A549 (cell line): ENCODE results near the gene DCP2. TPM values are rescaled to one million over a fixed set of nuclear protein-coding genes. Genes with fewer than 3 reads are reported as not detected.

ENCODE experiments used
- ATAC-seq, 2 experiments: fragments of 200-7000 bp in 1 of 2; fragments of >200 bp in 1 of 2; cut with Nextera tagmentation in 1 of 2; cut with Tn5 transposase in 1 of 2; 3 replicates each; pipeline versions ENCODE4 v1.8.0 to v1.9.1; 2018 to 2020; ENCODE audit warnings: mild to moderate bottlenecking in 1 of 2, moderate library complexity in 1 of 2
- CTCF ChIA-PET: fragments of 300-600 bp; sonication (Branson Sonifier 250); formaldehyde crosslinking; extraction: SDS; loops from one replicate; lab custom pipeline; 2021; ENCODE audit warnings: antibody characterized with exemption, inconsistent platforms; lab: Yijun Ruan, JAX
- POLR2A ChIA-PET: fragments of 350-600 bp; formaldehyde crosslinking; extraction: SDS; loops from one replicate; lab custom pipeline; 2021; ENCODE audit warnings: antibody characterized with exemption, inconsistent platforms; lab: Yijun Ruan, JAX
- DNase-seq, 2 experiments: peaks; one replicate each; pipeline versions ENCODE4 v3.0.0 to v3.0.0-alpha.2; 2011 to 2016; ENCODE audit warnings: low read depth in 1 of 2, low spot score in 1 of 2
- FAIRE-seq: peaks from 2 replicates; lab custom pipeline; 2011; peaks lifted over from hg19 to GRCh38; lab: Jason Lieb, UNC
- H3K27ac ChIP-seq, 2 experiments: fragments of >200 bp; sonication (Bioruptor Twin); formaldehyde crosslinking; 3 replicates each; pipeline ENCODE4 v1.5.1; 2016 to 2017
- H3K4me1 ChIP-seq: fragments of >200 bp; sonication (Bioruptor Twin); formaldehyde crosslinking; 3 replicates; pipeline ENCODE4 v1.6.1; 2016
- H3K4me2 ChIP-seq: fragments of >200 bp; sonication (Bioruptor Twin); formaldehyde crosslinking; 3 replicates; pipeline ENCODE4 v1.6.1; 2016
- H3K4me3 ChIP-seq: fragments of >200 bp; sonication (Bioruptor Twin); formaldehyde crosslinking; 3 replicates; pipeline ENCODE4 v1.5.1; 2016
- H3K9me3 ChIP-seq: fragments of >200 bp; sonication (Bioruptor Twin); formaldehyde crosslinking; 3 replicates; pipeline ENCODE4 v1.6.1; 2016
- BHLHE40 ChIP-seq: IDR thresholded peaks from 2 replicates; pipeline ENCODE4 v1.6.1; 2012; ENCODE audit warnings: low read depth, low read length, inconsistent platforms
- CEBPB ChIP-seq, 2 experiments: fragments of >200 bp in 1 of 2; sonication (Bioruptor Twin) in 1 of 2; formaldehyde crosslinking in 1 of 2; IDR thresholded peaks; 2 replicates each; pipeline ENCODE4 v1.6.1; 2012 to 2016
- CHD2 ChIP-seq: fragments of 150-350 bp; IDR thresholded peaks from 2 replicates; pipeline ENCODE4 v1.6.1; 2014; ENCODE audit warnings: low read length; ENCODE audit not compliant: partially characterized antibody
- CHD4 ChIP-seq: fragments of 200-600 bp; sonication (generic); IDR thresholded peaks from 2 replicates; pipeline ENCODE4 v1.6.1; 2016; ENCODE audit warnings: antibody characterized with exemption, mild to moderate bottlenecking, borderline replicate concordance
- EHF ChIP-seq: fragments of 250-450 bp; sonication (Bioruptor Pico); IDR thresholded peaks from 2 replicates; pipeline ENCODE4 v1.5.0; 2020; ENCODE audit warnings: mild to moderate bottlenecking
- EHMT2 ChIP-seq: fragments of 200-600 bp; sonication (generic); IDR thresholded peaks from 2 replicates; pipeline ENCODE4 v1.6.1; 2016; ENCODE audit warnings: antibody characterized with exemption, low read depth, mild to moderate bottlenecking, moderate library complexity
- FOSB ChIP-seq: fragments of 250-450 bp; sonication (Bioruptor Pico); IDR thresholded peaks from 2 replicates; pipeline ENCODE4 v1.5.0; 2020; ENCODE audit warnings: mild to moderate bottlenecking, moderate library complexity
- FOXS1 ChIP-seq: fragments of 250-450 bp; sonication (Bioruptor Pico); IDR thresholded peaks from 2 replicates; pipeline ENCODE4 v1.5.0; 2020; ENCODE audit warnings: mild to moderate bottlenecking, moderate library complexity
- HEYL ChIP-seq: fragments of 250-450 bp; sonication (Bioruptor Pico); IDR thresholded peaks from 2 replicates; pipeline ENCODE4 v1.8.0; 2021; ENCODE audit warnings: mild to moderate bottlenecking, moderate library complexity
- HOXA7 ChIP-seq: fragments of 250-450 bp; sonication (Bioruptor Pico); IDR thresholded peaks from 2 replicates; pipeline ENCODE4 v1.5.0; 2020; ENCODE audit warnings: mild to moderate bottlenecking, moderate library complexity
- HOXB13 ChIP-seq: fragments of 250-450 bp; sonication (Bioruptor Pico); IDR thresholded peaks from 2 replicates; pipeline ENCODE4 v1.5.0; 2020; ENCODE audit warnings: low read depth, mild to moderate bottlenecking, moderate library complexity
- JUN ChIP-seq, 2 experiments: fragments of >200 bp; sonication (Bioruptor Twin); formaldehyde crosslinking; IDR thresholded peaks; 2 replicates in 1 of 2; 3 replicates in 1 of 2; pipeline ENCODE4 v1.6.1; 2016 to 2017
- JUNB ChIP-seq: fragments of >200 bp; sonication (Bioruptor Twin); formaldehyde crosslinking; IDR thresholded peaks from 2 replicates; pipeline ENCODE4 v1.6.1; 2016
- KDM5A ChIP-seq: fragments of 200-600 bp; sonication (generic); IDR thresholded peaks from 2 replicates; pipeline ENCODE4 v1.6.1; 2016; ENCODE audit warnings: antibody characterized with exemption, mild to moderate bottlenecking
- MAFK ChIP-seq: fragments of 450-650 bp; IDR thresholded peaks from 2 replicates; pipeline ENCODE4 v1.6.1; 2014; ENCODE audit not compliant: partially characterized antibody
- PHF8 ChIP-seq: fragments of 200-600 bp; sonication (generic); IDR thresholded peaks from 2 replicates; pipeline ENCODE4 v1.6.1; 2016; ENCODE audit warnings: low read depth, mild to moderate bottlenecking, antibody characterized with exemption, moderate library complexity, borderline replicate concordance
- RARB ChIP-seq: fragments of 250-450 bp; sonication (Bioruptor Pico); IDR thresholded peaks from 2 replicates; pipeline ENCODE4 v1.8.0; 2021; ENCODE audit warnings: mild to moderate bottlenecking, moderate library complexity
- RCOR1 ChIP-seq: fragments of 150-350 bp; IDR thresholded peaks from 2 replicates; pipeline ENCODE4 v1.6.1; 2014; ENCODE audit warnings: antibody characterized with exemption, low read length, low read depth
- RFX5 ChIP-seq: fragments of 450-650 bp; IDR thresholded peaks from 2 replicates; pipeline ENCODE4 v1.7.1; 2014; ENCODE audit warnings: antibody characterized with exemption, mild to moderate bottlenecking, moderate library complexity
- SREBF2 ChIP-seq: fragments of 450-650 bp; IDR thresholded peaks from 2 replicates; pipeline ENCODE4 v1.6.1; 2014; ENCODE audit warnings: mild to moderate bottlenecking, moderate library complexity
- TFCP2L1 ChIP-seq: fragments of 250-450 bp; sonication (Bioruptor Pico); IDR thresholded peaks from 2 replicates; pipeline ENCODE4 v1.5.0; 2021; ENCODE audit warnings: mild to moderate bottlenecking
- ZFP36 ChIP-seq: fragments of 450-650 bp; IDR thresholded peaks from 2 replicates; pipeline ENCODE4 v1.6.1; 2014; ENCODE audit warnings: borderline replicate concordance; ENCODE audit not compliant: partially characterized antibody
- ZNF302 ChIP-seq: fragments of 250-450 bp; sonication (Bioruptor Pico); IDR thresholded peaks from 2 replicates; pipeline ENCODE4 v1.9.0; 2021; ENCODE audit warnings: inconsistent platforms, mild to moderate bottlenecking, moderate library complexity
- ZSCAN20 ChIP-seq: fragments of 250-450 bp; sonication (Bioruptor Pico); IDR thresholded peaks from 2 replicates; pipeline ENCODE4 v1.8.0; 2022; ENCODE audit warnings: mild to moderate bottlenecking, moderate library complexity
- WGBS: methylation state at CpG from one replicate; pipeline ENCODE4 v1.1.6; 2017; ENCODE audit errors: missing lambda C conversion rate; 5-methylcytosine and 5-hydroxymethylcytosine counted together
- polyA plus RNA-seq, 4 experiments: library from polyadenylated mRNA; depleted of rRNA in 3 of 4; stranded (reverse); fragments of >200 nt; fragmentation: RNase III in 1 of 4; extraction: RNeasy Plus Mini Kit Qiagen cat#74134 plus additional on column Dnase treatment in 1 of 4; gene quantifications; 2 replicates in 3 of 4; 3 replicates in 1 of 4; pipeline ENCODE4 v1.2.3, GENCODE V29; 2011 to 2017
- TF ChIP-seq, protein P1 (sequence below): fragments of 250-450 bp; sonication (Bioruptor Pico); IDR thresholded peaks from 2 replicates; pipeline ENCODE4 v1.5.0; 2021; ENCODE audit warnings: mild to moderate bottlenecking, moderate library complexity, borderline replicate concordance
- TF ChIP-seq, protein P2 (sequence below): IDR thresholded peaks from 2 replicates; pipeline ENCODE4 v1.6.1; 2012

DCP2 gene
- polyA plus RNA-seq, 2 of the 4 experiments (the other 2 are of a cell fraction) = 7.2 to 16.1 TPM

DNA sequence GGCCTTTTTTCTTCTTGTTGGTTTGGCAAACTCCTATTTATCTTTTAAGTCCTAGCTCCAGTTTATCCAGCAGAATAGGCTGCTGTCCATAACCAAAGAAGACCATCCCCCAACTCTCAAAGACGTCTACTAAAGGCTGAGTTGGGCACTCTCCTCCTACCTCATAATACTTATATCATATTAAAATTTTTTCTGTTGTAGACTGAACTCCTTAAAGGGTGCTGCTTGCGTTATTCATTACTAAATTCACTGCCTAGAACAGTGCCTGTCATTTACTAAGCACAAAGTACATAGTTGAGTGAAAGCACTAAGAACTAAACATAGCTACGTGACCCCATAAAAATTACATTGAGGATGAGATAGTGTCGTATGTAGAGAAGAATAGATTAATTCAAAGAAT lies 21.7 kb downstream of the DCP2 start:
- ATAC-seq (no peak), DNase-seq (no peak), FAIRE-seq (no peak)
- Histone ChIP-seq H3K4me1 (no peaks in the 10 kb centered on the region), H3K27ac (no peak overlapping the region), H3K9me3 (no peaks in the 10 kb centered on the region), H3K4me2 (no peak overlapping the region), H3K4me3 (no peak overlapping the region)
- POLR2A ChIA-PET = no interaction called here
- TF ChIP-seq EHMT2 (no peak), CHD4 (no peak), HOXB13 (no peak), KDM5A (no peak), RFX5 (no peak), TFCP2L1 (CRISPR knock-in tag) (no peak), ZFP36 (no peak), PHF8 (no peak), CHD2 (no peak)
- CTCF ChIA-PET = interaction anchor here (1.1 to 3.2 kb wide), 3 partner anchors 9 to 513 kb away, joined by 3 to 18 read pairs (median 15); no protein-coding TSS in a partner anchor
- 86% methylated on average over 4 of the region's 4 CpGs for WGBS

DNA sequence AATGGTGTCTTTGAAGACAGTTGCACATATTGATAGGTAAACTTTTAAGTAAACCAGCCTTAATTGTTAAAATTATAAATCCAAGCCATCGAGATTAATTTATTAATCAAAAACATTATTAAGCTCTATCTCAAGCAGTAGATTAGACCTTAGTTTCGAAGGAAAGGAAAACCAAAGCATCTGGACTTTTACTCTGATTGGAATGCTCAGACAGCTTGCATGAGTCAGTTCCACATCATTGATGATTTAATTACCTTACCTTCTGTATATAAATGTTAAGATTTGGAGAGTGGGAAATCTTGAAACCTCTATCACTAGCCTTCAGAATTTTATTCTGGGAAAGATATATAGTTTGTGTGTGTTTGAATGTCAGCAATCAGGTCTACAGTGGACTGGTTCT lies 23.9 kb downstream of the DCP2 start:
- 91% methylated on average over 2 of the region's 2 CpGs for WGBS
- Histone ChIP-seq H3K27ac (no peak overlapping the region), H3K4me3 (no peak overlapping the region), H3K9me3 (no peaks in the 10 kb centered on the region), H3K4me2 (no peak overlapping the region), H3K4me1 (peaks cover 14% of the 10 kb centered on the region)
- POLR2A ChIA-PET = no interaction called here
- ATAC-seq (no peak), FAIRE-seq (no peak), DNase-seq (no peak)
- CTCF ChIA-PET = no interaction called here
- no peak for TF ChIP-seq JUN (IDR thresholded peaks at IDR 0.05)
- TF ChIP-seq, protein P1, sequence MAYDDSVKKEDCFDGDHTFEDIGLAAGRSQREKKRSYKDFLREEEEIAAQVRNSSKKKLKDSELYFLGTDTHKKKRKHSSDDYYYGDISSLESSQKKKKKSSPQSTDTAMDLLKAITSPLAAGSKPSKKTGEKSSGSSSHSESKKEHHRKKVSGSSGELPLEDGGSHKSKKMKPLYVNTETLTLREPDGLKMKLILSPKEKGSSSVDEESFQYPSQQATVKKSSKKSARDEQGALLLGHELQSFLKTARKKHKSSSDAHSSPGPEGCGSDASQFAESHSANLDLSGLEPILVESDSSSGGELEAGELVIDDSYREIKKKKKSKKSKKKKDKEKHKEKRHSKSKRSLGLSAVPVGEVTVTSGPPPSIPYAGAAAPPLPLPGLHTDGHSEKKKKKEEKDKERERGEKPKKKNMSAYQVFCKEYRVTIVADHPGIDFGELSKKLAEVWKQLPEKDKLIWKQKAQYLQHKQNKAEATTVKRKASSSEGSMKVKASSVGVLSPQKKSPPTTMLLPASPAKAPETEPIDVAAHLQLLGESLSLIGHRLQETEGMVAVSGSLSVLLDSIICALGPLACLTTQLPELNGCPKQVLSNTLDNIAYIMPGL (CRISPR knock-in tag) = no peak
- TF ChIP-seq HOXA7 (CRISPR knock-in tag) = no peak
- TF ChIP-seq, protein P2, sequence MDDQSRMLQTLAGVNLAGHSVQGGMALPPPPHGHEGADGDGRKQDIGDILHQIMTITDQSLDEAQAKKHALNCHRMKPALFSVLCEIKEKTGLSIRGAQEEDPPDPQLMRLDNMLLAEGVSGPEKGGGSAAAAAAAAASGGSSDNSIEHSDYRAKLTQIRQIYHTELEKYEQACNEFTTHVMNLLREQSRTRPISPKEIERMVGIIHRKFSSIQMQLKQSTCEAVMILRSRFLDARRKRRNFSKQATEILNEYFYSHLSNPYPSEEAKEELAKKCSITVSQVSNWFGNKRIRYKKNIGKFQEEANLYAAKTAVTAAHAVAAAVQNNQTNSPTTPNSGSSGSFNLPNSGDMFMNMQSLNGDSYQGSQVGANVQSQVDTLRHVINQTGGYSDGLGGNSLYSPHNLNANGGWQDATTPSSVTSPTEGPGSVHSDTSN = no peak
- TF ChIP-seq CHD4 = no peak
- TF ChIP-seq ZSCAN20 (CRISPR knock-in tag) = no peak
- TF ChIP-seq PHF8 = no peak
- TF ChIP-seq CEBPB (IDR thresholded peaks at IDR 0.05) = no peak
- no peak for TF ChIP-seq FOXS1 (CRISPR knock-in tag)
- TF ChIP-seq BHLHE40 = no peak
- TF ChIP-seq RARB (CRISPR knock-in tag) = no peak

DNA sequence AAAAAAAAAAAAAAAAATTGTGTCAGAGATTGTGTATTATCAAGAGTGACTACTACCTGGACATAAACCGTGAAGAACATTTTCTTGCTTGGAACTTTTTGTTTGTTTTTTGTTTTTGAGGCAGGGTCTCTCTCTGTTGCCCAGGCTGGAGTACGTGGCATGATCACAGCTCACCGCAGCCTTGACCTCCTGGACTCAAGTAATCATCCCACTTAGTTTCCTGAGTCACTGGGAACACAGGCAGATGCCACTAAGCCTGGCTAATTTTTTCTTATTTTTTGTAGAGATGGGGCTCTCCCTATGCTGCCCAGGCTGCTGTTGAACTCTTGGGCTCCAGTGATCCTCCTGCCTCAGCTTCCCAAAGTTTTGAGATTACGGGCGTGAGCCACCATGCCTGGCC lies 25.8 kb downstream of the DCP2 start:
- ChIA-PET POLR2A (no interaction called here), CTCF (interaction anchor here (1.6 kb wide), 1 partner anchor 15 kb away, joined by 3 read pairs; no protein-coding TSS in a partner anchor)
- ATAC-seq = no peak
- Histone ChIP-seq H3K27ac (no peak overlapping the region), H3K9me3 (no peaks in the 10 kb centered on the region), H3K4me1 (peaks cover 16% of the 10 kb centered on the region), H3K4me2 (no peak overlapping the region), H3K4me3 (no peak overlapping the region)
- 91% methylated on average over 5 of the region's 5 CpGs for WGBS
- DNase-seq = no peak
- TF ChIP-seq SREBF2 = no peak
- FAIRE-seq = no peak

DNA sequence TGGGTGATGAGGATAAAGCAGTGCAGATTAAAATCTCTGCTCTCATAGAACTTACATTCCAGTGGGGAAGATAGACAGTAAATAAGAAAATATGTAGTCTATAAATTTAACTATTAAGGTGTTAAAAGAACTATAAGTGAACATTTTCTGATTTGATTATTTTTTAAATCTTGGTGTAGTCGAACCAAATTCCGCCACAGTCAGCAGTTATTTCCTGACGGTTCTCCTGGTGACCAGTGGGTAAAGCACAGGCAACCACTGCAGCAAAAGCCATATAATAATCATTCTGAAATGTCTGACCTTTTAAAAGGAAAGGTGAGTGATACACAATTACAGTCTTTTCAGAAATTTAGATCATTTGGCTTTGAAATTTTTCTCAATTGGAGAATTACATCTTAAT lies 27.2 kb downstream of the DCP2 start:
- Histone ChIP-seq H3K4me2 (no peak overlapping the region), H3K27ac (no peak overlapping the region), H3K4me1 (peaks cover 16% of the 10 kb centered on the region), H3K4me3 (no peak overlapping the region), H3K9me3 (no peaks in the 10 kb centered on the region)
- ChIA-PET CTCF (no interaction called here), POLR2A (no interaction called here)
- TF ChIP-seq HEYL (CRISPR knock-in tag) = no peak
- TF ChIP-seq EHF (CRISPR knock-in tag) = no peak
- no peak for TF ChIP-seq FOXS1 (CRISPR knock-in tag)
- TF ChIP-seq JUNB = no peak
- no peak for TF ChIP-seq CHD2
- no peak for TF ChIP-seq RCOR1
- no peak for TF ChIP-seq ZNF302
- no peak for TF ChIP-seq FOSB (CRISPR knock-in tag)
- TF ChIP-seq MAFK = peak; percentile 96
- ATAC-seq = no peak
- 85% methylated on average over 3 of the region's 3 CpGs for WGBS
- no peak for FAIRE-seq
- no peak for DNase-seq
